Islet of Langerhans (tissue), 1 donor: ENCODE measurements around the gene EXOC4.

Experiments used
- FAIRE-seq: peaks from one replicate; lab custom pipeline; 2011; peaks lifted over from hg19 to GRCh38; lab: Jason Lieb, UNC

EXOC4 gene

DNA sequence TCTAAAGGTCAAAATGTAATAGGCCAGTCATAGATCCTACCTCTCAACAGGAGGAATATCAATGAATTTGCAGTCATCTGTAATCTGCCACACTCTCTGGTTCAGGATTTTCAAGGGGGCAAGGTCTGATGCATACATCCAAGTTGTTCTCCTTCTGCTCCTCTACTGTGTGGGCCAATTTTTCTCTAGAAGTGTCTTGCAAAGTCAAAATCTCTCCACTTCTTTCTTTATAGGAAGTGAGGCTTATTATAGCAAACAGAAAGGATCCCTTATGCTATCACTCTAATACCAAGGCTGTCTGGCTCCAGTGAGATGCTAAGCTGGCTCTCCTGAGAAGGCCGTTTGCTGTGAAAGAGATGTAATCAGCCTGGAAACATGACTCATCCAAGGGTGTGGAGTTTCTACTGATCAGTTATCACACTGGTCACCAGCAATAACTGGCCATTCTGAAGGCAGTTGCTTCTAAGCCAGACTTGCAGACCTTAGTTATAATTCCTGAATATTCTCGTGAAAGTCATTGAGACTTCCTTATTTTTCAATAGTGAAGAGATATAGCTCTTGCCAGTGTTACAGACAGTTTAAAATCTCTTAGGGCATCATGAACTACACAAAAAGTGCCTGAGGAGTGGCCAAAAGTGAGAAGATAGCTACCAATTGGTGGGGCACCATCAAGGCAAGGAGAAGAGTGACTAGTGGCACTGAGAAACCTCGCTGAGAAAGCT, 831.0 kb downstream of the EXOC4 start:
- FAIRE-seq: no peak

GRCh38 chr7:134084488-134085144, 831.7 kb downstream of the EXOC4 start:
- no peak for FAIRE-seq

GRCh38 chr7:134085311-134085710, 832.4 kb downstream of the EXOC4 start:
- FAIRE-seq: no peak

DNA sequence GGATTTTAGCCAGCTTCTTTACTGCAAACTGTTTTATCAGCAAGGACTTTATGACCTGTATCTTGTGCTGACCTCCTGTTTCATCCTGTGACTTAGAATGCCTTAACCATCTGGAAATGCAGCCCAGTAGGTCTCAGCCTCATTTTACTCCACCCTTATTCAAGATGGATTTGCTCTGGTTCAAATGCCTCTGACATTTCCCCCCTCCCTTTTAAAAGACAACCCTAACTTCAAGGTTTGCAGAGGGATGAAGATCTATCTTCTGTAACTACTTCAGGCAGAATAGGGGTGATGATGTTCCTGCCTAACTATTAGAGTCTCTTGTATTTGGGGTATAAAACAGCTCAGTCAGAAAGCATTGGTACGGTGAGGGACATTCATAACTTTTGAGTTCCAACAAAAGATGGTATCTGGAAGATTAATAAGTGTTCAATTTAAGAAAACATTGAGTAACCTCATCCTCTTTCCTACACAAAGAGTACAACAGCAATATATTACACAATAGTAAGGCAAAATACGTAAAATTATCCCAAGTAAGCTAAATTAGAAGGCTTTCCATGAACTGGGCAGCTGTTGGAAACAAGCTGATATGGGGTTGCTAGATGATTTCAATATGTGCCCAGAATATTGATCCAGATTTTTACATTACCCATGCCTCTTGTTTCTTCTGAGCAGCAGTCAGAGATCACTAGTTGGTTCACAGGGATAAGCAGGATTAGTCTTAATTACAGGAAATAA, 834.3 kb downstream of the EXOC4 start:
- FAIRE-seq: no peak

- FAIRE-seq: no peak
Measured at GRCh38 chr7:134088199-134088598, 835.3 kb downstream of the EXOC4 start.

- FAIRE-seq: no peak
Measured at GRCh38 chr7:134089446-134089845, 836.6 kb downstream of the EXOC4 start.

GRCh38 chr7:134098072-134098471, 845.2 kb downstream of the EXOC4 start:
- FAIRE-seq: no peak

- FAIRE-seq: no peak
Measured at GRCh38 chr7:134101716-134102115, 848.8 kb downstream of the EXOC4 start.

DNA sequence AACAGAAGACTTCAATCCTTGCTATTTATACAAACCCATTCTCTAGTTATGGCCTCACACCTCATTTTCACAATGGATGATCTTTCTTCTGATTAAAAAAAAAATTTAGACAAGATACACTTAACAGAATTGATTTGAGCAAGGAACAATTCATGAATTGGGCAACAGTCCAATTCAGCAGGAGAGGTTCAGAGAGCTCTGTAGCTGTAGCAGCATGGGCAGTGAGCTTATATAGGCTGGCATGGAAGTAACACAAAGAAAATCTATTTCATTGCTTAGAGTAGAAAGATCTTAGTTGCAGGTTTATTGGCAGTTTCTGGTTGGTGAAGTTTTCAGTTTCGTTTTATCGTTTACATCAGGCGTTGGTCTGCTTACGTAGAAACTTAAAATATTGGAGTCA, 851.3 kb downstream of the EXOC4 start:
- FAIRE-seq: no peak

GRCh38 chr7:134105841-134106240, 853.0 kb downstream of the EXOC4 start:
- FAIRE-seq: no peak

DNA sequence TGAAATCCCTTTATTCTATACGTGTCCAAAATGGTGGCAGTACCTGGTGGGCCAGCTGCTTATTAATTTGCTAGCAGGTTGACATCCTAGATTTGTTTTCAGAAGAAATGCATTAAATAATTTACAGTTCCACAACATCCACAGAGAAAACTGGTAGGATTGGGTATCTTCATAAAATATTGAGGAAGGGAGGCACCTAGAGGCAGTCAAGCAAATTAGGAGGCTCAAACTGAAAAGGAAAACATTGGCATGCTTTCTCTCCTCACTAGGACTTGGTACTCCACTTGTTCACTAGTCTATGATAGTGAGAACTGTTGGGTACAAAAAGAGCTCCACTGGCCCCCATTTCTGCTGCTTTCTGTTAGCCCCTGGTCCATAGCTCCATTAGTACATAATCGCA, 855.9 kb downstream of the EXOC4 start:
- no peak for FAIRE-seq

- no peak for FAIRE-seq
Measured at GRCh38 chr7:134113655-134114054, 860.8 kb downstream of the EXOC4 start.

DNA sequence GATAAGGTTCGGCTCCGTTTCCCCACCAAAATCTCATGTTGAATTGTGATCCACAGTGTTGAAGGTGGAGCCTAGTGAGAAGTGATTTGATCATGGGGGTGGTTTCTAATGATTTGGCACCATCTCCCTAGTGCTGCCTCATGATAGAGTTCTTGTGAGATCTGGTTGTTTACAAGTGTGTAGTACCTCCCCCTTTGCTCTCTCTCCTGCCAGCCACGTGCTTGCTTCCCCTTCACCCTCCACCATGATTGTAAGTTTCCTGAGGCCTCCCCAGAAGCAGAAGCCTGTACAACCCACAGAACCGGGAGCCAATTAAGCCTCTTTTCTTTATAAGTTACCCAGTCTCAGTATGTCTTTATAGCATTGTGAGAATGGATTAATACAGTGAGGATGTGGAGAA, 862.1 kb downstream of the EXOC4 start:
- no peak for FAIRE-seq
